ENCODE data around the gene ISCA1.

Gene ISCA1

DNA sequence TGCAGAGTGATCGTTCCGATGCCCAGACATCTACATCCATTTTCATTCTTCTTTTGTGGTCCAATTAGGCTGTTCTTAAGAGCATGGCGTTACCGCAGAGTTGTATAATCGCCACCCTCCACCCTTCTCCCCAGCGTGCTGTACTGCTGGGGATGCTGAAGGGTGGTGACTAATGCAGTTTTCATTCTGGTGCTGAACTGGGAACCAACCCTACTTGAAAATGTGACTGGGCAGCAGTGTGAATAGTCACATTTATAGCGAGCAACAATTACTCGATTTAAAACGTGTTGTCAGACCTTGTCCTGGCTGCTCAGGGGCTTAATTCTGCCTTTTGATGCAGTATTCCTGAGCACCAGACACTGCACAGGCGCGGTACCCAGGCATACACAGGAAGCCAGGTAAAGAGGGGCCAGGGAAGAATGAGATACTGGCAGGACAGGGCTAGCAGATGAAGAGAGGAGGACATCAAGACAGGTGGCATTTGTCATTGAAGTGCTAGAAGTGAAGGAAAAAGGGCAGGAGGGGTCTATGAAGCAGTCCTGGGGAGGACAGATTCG lies 719 bp upstream of the ISCA1 start:
- peak; percentile 89 for DNase-seq

DNA sequence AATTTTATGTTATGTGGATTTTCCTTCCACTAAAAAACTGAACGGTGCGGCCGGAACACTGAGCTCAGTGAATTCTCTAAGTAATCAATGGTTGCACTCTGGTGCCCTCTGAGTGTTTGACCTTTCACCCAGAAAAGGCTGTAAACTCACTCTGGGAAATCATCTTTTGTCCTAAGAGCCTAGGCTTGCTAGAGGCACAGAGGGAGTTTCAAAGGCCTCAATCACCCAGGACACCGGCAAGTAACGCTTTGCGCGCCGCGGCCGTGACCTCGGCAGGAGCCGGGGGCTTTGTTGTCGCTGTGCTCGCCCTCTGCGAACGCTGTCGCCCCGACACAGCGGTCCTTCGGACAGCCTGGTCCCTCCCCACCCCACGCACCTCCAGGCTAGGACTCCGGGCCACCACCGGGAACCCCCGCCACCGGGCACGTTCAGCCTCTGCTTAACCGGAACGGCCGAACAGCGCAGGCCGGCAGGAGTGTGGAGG lies 703 bp downstream of the ISCA1 start:
- DNase-seq: no peak

DNA sequence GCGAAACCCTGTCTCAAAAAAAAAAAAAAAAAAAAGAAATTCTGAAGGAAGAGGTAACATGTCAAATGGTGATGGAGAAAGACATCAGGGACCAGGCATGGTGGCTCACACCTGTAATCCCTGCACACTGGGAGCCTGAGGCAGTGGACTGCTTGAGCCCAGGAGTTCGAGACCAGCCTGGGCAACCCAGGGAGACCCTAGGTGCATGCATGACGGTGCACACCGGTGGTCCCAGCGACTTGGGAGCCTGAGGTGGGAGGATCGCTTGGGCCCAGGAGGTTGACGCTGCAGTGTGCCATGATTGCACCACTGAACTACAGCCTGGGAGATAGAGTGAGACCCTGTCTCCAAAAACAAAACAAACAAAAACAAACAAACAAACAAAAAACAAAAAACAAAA lies 1.8 kb downstream of the ISCA1 start:
- DNase-seq: no peak

DNA sequence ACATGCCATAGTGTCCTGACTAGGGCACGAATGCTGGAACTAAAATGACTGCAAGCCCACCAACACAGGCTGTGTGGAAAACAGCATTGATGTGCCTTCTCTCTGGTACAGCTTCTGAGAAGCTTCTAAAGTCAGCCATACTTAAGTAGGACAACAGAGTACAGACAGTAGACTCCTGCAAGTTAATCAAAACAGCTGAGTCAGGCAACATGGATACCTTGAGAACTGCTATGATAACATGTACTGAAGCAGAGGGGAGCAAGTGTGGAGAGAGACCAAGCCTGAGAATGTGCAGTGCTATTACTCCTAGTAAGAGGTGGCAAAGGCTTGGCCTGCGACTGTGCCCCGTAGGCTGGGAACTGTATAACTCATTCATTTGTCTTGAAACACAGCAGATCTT lies 2.5 kb downstream of the ISCA1 start:
- DNase-seq: no peak

DNA sequence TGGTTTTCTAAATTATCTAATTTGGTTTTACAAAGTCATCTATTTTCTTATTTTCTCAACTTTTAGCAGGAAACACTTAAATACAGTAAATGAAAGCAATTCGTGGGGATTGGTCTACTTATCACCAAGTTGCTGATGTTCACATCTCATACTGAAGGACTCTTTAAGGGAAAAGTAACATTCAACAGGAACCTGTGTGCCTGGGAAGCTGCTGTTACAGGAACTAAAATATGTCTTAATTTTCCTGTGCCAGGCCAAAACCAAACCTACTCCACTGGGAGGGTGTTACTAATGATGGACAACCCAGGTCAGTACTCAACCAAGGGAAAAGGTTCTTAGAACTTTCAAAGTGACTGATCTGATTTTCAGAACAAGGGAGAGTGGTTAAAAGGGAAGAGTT lies 5.3 kb downstream of the ISCA1 start:
- DNase-seq: no peak

DNA sequence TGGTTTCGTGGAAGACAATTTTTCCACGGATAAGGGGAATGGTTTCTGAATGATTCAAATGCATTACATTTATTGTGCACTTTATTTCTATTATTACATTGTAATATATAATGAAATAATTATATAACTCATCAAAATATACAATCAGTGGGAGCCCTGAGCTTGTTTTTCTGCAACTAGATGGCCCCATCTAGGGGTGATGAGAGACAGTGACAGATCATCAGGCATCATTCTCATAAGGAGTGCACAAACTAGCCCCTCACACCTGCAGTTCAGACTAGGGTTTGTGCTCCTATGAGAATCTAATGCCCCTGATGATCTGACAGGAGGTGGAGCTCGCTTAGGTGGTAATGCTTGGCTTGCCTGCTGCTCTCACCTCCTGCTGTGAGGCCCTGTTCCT lies 6.4 kb downstream of the ISCA1 start:
- peak; percentile 30 for DNase-seq

DNA sequence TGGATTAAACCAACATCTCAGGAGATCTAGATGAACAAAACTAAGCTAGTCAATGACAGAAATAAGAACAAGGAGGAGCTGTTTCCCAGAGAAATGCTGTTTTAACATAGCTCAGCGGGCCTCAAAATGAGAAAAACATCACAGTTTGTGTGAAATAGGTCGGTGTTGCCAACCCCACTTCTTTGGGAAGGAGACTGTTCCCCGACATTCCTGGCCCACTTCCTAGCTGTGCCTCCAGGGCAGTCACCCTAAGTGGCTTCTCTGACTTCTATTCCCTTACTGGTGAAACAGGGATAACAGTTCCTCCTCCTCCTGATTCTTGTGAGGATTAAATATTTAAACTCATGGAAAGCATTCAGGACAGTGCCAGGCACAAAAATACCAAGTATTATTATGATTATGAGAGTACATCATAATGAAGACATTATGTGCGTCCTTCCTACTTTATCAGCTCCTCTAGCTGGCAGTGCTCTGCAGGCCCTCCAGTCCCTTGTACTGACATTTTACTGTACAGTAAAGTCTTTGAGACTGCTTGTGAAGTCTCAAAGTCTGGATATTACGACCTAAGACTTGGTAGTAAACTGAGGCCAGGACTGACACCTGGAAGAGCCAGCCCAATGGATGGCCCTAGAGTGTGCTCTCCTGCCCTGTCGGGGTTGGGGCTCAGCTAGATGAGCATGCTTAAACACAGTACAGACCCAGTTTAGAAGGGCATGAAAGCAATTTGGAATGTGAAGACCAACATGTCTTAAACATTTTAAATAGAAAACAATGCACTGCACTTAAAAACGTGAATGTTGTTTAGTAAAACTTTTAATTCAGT lies 7.3 kb downstream of the ISCA1 start:
- no peak for DNase-seq

DNA sequence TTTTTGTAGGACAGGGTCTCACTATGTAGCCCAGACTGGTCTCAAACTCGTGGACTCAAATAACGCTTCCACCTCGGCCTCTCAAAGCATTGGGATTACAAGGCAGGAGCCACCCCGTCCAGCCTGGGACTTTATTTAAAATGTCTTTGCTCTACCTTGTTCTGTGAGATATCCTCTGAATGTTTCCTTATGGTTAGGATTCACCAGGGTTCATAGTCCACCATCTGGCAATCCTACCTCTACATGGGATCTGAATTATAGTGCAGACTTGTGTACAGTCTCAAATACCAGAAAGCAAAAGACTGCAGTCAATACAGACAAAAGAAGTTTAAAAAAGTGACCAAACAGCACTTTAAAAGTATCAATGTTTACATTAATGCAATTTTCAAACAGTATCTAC lies 10.1 kb downstream of the ISCA1 start:
- no peak for DNase-seq

DNA sequence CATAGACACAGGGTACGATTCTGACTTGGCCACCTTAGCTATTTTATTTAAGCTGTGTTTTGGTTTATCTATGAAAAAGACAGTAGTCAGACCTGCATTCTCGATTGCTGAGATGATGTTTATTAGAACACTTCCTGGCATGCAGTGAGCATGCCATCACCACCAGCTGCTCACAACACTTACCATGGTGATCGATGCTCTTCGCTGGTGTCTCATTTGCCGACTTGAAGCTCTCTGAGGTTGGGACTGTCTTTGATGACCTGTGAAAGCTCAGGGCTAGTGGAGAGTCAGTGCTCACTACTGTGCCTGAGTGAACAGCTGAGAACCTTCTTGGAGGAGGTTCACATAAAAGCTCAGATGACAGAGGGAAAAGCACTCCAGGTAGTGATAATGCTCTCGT lies 18.5 kb downstream of the ISCA1 start:
- DNase-seq: no peak

DNA sequence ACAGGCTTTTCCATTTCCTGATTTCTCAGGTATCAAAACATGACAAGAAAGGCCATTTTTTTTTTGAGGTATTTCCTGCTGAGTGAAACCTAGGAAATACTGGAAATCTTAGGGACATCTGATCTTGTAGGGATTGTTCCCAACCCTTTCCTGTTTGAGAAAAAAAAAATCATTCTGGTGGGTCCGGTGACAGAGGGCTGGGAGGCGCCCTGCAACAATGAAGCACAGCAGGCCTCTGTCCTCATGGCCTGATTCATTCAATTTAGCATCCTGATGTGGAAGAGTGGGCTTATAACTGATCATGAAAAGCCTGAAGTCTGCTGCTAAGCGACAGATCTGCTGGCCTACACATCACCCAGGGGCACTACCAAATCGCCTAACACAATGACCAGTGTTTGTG lies 19.8 kb downstream of the ISCA1 start:
- DNase-seq: no peak

DNA sequence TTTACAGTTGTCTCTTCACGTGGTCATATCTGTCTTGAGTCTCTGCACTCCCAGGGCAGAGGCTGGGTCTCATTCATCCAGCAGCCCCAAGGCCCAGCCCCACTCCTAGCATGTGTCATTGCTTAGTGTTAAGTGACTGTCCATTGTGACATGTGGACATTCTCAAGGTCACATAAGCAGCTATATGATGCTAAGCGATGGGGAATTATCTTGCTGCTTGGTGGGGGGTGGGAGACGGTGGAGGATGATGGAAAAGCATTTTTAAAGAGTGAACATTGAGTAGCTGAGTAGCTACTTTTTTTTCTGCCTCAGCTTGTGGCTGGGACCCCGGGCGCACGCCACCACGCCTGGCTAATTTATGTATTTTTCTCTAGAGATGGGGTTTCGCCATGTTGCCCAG lies 22.8 kb downstream of the ISCA1 start, which contains the start of gene C9orf153:
TSS of gene C9orf153 (minus strand) at position 101 of the 400 bp plus-strand sequence. CDS start 30,054 bp downstream, outside the sequence.
- DNase-seq: no peak

DNA sequence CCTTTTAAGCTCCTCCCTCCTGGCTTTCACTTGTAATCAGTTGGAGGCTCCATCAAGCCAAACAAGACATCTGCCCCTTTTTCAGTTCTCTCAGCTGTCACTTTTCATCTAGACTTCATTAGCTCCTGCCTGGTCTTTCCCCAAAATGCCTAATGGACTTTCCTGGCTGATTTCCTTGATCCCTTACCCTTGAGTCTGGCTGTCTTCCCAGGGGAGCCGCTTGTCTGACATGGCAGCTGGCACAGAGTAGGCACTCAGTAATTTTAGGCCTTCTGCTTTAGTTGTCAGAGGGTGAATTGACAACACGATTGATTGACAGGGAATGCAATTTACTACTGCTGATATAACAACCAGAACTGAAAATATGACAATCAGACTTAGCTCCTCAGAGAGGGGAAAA lies 24.9 kb downstream of the ISCA1 start:
- no peak for DNase-seq

DNA sequence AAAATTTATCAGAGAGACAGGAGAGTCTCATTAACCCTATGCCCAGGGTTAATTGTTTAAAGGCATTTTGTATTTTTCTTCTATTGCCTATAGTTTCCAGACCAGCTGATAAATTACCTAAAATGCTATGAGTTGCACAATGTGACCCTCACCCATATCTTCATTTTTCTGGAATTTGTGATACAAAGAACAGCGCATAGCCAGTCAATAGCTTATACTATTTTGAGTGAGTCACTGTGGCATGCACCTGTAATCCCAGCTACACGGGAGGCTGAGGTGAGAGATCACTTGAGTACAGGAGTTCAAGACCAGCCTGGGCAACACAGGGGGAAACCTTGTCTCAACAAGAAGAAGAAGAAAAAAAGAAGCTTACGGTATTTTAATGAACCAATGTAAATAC lies 25.7 kb downstream of the ISCA1 start:
- no peak for DNase-seq

DNA sequence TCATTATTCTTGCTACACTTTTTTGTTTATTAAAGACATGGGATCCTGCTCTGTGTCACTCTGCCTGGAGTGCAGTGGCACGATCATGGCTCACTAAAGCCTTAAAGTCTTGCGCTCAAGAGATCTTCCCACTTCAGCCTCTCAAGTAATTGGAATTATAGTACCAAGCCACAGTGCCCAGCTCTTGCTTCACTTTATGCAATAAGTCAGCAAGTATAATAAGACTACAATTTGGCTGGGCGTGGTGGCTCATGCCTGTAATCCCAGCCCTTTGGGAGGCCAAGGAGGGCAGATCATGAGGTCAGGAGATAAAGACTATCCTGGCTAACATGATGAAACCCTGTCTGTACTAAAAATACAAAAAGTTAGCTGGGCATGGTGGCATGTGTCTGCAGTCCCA lies 28.8 kb downstream of the ISCA1 start:
- no peak for DNase-seq

DNA sequence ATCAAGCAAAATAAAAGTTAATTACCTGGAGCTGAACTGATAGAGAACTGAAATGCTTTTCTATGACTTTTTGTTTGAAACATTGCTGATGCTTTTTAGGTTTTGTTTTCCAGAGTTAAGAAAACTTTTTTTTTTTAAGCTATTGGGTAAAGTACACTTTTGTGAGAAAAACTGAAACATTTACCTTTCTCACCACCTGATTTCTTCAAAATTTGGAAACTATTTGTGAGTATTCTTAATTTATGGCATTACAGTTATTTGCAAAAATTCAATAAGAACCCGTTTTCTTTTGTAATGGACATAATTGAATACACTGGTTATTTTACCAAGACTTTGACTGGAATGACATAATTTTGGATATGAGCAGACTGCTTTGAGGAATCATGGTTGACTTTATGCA lies 29.5 kb downstream of the ISCA1 start:
- peak; percentile 10 for DNase-seq

DNA sequence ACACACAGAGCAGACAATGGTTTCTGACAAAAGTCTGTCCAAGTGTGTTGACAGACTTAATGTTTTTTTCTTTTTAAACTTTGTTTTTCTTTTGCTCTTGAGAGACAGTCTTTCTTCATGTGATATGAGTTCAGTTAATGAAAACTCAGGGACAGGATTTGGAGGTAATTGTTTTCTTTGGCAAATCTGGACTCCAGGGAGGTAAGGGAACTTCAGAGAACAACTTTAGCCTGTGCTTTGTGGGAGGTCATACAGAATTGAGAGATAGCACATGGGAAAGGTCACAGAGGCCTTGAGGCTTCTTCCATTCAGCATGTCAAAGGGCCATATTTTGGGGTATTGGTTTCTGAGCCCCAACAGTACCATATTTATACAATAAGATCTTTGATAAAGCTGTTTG lies 32.2 kb downstream of the ISCA1 start:
- DNase-seq: no peak

DNA sequence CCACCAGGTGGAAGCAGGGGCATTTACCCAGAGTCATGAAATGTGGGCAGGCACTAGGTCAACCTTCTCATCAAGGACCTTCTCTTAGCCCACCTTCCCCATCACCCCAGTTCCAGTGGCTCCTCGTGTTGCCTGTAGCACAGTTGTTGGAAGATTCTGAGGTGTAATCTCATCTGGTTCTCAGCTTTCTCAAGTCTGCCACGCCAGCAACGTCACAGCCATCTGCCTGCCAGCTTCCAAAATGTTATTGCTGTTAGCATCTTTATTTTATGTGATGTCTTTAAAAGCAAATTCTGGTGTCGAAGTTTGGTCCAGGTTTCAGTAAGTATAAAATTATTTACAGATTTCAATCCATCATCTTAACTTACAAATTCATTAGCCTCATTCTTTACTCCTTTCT lies 33.6 kb downstream of the ISCA1 start:
- no peak for DNase-seq

DNA sequence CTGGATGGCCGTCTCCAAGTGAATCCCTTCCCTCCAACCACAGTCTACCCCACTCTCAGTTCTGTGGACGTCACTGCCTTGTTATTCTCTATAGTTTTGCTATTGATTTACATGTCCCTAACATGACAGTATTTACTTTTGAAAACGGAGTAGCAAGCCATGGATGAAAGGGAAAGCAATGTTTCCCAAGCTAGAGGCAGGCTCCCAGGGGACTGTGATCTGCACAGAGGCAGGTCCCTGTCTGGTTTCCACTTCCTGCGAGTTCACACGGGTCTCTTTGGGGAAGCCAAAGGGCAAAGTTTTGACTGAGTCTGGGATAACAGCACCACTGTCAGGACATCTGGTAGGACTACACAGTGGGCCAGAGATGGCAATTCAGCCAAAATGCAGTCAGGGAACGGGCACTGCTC lies 35.6 kb downstream of the ISCA1 start:
- peak; percentile 10 for DNase-seq

DNA sequence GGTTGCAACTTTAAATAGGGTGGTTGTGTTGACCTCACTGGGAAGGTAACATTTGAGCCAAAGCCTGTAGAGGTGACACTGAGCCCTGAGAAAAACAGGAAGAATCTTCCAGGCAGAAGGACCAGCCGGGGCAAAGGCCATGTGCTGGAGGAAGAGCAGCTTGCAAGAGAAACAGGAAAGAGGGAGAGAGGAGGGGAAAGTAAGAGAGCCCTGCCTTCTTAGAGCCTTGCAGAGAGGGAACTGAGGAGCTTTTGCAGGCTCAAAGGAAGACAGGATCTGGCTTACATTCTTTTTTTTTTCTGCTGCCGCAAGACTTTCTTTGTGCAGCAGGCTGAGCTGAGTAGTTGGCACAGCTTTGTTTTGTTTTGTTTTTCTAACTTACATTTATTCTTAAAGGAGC lies 40.3 kb downstream of the ISCA1 start:
- peak; percentile 7 for DNase-seq

DNA sequence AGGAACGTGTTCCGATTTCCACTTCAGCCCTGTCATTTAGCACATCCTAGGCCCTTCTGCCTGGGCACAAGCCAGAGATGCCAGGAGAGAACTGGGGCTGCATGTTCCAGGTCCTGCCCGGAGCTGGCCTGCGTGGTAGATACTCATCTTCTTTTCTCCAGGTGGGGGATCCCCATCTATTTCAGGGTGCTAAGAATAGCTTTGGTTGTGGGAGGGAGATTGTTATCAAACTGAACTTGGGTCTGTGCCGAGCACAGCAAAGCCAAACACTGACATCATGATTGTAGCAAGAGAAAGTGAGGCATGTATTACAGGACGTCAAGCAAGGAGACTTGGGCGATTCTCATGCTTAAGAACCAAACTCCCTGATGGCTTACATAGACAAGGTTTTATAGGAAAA lies 41.1 kb downstream of the ISCA1 start:
- DNase-seq: no peak

DNA sequence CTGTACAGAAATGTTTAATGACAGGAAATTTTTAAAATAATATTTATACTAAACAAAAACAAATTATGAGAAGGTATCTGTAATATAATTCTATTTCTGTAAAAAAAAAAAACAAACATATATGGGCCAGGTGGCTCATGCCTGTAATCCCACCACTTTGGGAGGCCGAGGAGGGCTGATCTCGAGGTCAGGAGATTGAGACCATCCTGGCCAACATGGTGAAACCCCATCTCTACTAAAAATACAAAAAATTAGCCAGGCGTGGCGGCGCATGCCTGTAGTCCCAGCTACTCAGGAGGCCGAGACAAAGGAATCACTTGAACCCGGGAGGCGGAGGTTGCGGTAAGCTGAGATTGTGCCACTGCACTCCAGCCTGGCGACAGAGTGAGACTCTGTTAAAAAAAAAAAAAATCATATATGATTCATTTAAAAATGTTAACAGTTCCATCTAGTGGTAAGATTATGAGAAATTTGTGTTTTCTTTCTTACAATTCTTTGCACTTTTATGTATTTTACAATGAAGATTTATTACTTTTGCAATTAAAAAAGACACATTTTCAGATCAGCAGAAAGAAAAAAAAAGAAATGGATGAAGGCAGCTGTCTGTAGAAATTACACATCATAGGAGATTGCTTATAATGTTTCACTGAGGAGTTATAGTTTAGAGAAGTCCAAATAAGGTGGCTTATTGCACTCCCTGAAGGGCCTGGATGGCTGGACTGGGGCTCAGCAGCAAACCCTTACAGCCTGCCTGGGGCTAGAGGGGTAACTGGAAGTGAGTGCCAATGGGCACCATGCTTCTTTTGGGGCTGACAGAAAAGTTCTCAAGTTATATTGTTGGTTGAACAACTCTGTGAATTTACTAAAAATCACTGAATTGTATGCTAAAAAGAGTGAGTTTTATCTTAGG lies 43.2 kb downstream of the ISCA1 start:
- peak; percentile 45 for DNase-seq

DNA sequence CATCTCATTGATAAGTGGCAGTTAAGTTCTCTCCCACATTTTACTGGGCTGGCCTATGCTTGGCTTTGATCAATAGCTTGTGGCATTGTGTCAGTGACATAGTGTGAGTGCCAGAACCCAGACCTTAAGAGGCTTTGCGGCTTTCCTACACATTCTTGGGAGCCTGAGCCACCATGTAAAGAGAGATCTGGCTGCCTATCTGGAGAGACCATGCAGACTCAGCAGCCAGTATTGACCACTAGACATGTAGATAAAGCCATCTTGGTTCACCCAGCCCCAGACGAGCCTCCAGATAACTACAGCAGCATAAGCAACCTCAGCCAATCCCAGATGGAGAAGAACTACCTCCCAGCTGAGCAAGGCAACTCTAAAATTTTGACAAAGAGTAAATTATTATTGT lies 51.5 kb downstream of the ISCA1 start:
- DNase-seq: peak; percentile 88

DNA sequence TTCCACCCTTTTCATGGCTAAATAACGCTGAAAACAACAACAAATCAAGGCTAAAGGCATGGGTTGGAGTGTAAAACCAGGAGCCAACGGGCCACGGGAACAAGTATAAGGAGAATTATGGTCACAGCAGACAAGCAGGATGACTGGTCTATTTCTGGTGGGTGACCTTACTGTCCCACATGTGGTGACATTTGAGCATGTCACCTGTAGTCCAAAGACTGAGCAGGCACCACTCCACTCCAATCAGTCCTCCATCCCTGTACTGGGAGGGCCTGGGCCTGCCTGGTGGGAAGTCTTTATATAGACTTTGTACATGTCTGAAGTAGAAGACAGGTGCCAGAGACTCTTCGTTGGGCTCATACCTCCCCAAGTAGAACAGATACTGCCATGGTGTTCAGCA lies 59.7 kb downstream of the ISCA1 start:
- DNase-seq: no peak

DNA sequence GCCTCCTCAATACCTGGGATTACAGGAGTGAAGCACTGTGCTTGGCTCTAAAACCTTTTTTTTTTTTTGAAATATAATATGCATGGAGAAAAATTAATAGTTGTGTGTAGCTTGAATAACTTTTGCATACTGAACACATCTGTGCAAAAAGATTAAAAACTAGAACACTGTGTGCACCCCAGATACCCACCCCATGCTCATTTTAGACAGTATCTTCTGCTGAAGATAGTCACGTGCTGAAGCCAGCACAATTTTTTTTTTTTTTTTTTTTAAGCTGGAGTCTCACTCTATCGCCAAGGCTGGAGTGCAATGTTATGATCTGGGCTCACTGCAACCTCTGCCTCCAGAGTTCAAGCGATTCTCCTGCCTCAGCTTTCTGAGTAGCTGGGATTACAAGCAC lies 62.7 kb downstream of the ISCA1 start:
- peak; percentile 41 for DNase-seq

Measured in hematopoietic multipotent progenitor cell treated with erythropoietin and hydrocortisone succinate and interleukin-3 and kit ligand, for 4 days (in vitro differentiated cells).